Measurements from ENCODE around the gene DDX10.
"Not testable (repeated sequence)": the region's sequence is repeated elsewhere in the genome, so short reads cannot be mapped to it uniquely, and the experiment has no call there.

DDX10 gene

DNA sequence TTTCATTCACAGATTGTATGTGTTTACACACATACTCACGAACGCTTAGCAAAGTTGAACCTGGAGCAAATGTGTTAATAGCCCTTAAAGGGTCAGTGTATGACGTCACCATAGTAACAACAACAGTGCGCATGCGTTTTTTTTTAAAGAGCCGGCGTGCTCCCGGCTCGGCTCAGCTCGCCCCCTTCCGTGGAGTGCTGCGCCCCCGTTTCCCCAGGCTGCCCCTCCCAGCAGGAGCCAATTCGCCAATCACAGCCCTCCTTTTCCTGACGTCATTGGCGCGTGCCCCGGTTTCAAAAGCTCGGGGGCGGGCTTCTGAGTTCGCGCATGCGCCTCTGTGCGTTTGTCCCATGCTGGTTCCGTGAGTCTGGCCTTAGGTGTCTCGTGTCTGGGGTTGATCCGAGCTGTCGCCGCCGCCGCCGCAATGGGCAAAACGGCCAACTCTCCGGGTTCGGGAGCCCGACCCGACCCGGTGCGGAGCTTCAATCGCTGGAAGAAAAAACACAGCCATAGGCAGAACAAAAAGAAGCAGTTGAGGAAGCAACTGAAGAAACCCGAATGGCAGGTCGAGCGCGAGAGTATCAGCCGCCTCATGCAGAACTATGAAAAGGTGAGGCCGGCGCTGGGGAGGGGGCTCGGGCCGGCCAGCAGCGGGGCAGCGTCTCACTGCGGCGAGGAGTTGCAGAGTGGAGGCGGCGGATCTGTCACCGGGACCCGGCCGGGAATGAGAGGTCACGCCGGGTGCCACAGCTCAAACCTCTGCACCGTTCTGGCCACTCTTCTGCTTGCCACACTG lies at the start of gene DDX10:
DDX10 (plus strand) TSS at position 340 of the 796 bp plus-strand sequence; CDS start at position 425, 85 bp downstream.
- peak; percentile 97 to 99 for DNase-seq

DNA sequence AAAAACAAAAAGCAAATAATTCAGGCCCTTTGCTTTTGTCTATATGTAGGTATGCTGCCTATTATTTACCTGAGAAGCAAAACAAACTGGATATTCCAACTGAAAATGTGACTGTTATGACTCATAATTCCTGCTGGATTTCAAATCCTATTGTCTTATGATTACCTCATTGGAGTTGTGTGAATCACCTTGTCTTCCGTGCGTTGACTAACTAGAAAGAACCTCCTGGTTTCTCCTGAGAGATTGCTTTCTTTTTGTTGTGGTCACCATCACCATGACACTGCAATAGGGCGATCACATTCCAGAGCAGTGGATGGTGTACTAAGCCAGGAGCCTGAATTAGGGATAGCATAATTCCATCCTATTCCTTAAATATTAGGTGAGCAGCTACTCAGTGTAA lies 48.3 kb upstream of the DDX10 start:
- DNase-seq: no peak

DNA sequence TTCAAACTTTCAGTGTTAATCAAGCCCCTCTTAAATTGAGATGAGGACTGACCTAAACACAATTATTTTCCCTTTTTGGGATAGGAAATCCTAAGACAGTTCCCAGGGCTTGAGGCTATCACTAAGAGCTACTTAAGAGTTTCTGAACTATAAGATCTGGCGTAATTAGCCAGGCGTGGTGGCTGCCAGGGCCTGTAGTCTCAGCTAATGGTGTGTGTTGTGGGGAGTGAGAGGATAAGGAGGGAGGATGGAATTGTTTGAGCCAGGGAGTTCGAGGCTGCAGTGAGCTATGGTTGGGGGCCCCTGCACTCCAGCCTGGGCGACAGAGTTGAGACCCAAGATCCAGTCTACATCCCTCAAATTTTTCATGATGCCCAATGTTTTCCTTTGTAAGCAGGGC lies 47.8 kb upstream of the DDX10 start:
- DNase-seq: no peak

DNA sequence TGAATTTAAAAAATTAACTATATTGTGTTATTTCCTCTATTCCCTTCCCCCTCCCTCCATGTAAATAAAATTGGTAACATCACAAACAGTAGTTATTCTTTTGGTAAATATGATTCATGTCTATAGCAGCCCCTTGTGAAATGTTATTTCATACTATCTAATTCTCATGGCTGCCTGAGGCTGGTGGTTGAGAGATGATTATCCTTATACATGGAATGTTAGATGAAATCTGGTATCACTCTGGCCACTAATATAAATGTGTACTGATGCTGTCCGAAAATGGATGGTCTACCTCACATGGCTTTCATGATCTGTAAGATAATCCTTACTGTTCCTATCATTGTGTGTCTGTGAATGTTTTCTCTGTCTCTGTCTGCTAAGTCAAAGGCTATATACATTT lies 46.3 kb upstream of the DDX10 start:
- DNase-seq: no peak

DNA sequence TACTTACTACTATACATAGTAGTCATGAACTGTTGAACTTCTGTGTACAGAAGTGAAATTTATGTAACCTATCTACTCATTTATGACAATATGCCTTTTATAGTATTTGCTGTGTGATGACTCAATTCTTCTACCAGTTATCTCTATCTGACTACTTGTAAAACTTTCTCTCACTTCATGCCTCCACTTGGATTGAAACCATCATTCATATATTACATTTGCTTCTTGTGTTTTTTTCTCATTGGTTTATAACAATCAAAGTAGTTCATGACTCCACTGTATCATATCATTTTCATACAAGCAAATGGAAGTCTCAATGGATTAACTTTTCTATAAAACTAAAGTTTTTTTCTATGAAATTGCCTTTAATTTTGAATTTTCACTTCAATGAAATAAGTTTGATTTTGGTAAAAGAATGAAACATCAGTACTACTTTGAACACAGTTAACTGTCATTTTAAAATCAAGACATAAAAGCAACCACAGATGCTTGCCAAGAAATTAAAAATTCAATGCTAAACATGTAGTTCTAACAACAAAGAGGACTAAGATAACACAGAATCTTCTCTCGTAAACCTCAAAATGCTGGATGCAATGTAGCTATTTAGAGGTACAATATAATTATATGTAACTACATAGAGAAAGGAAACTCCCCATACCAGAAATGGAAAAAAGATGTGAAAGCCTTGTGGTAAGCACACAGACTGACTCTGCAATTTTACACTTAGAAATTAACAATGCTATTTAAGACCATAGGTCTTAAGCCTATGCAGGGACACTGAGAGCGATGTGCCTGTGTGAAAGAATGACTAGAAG lies 43.7 kb upstream of the DDX10 start:
- no peak for DNase-seq

DNA sequence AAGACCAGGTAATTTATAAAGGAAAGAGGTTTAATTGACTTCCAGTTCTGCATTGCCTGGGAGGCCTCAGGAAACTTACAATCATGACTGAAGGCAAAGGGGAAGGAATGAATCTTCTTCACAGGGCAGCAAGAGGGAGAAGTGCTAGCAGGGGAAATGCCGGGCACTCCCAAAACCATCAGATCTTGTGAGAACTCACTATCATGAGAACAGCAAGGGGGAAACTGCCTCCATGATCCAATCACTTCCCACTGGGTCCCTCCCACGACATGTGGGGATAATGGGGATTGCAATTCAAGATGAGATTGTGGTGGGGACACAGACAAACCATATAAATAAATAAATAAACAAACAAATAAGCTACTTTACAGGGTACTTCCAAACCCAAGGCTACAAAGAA lies 42.5 kb upstream of the DDX10 start:
- peak; percentile 50 to 52 for DNase-seq

DNA sequence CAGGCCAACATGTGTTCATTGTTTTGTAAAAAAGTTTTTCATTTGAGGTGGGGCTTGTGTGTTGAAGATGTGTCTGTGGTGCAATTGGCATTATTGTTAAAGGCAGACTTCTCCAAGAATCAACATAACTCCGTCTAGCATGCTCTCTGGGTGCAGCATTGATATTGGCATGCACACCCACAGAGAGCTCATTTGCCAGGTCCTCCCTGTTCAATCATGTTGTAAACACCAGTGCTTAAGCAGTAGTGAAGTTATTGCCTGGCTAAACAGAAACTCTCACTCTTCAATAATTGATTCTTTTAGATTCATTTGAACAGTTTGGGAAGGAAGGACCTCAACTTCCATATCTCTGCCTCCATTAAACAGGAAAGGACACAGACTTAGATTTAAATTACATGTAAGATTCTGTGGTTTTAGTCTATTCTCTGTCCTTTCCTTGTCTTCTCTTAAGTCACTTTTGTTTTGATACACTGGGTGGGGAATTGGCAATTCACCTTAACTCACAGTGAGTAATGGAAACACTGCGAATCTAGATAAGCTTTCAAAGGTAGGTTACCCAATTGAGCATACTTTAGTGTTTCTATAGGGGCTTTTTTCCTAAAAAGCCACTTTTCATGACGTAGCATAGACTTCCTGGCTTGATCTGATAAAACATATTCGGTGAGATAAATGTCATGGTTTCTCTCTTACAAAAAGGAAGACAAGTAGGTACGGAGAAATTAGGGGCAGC lies 40.5 kb upstream of the DDX10 start:
- no peak for DNase-seq

DNA sequence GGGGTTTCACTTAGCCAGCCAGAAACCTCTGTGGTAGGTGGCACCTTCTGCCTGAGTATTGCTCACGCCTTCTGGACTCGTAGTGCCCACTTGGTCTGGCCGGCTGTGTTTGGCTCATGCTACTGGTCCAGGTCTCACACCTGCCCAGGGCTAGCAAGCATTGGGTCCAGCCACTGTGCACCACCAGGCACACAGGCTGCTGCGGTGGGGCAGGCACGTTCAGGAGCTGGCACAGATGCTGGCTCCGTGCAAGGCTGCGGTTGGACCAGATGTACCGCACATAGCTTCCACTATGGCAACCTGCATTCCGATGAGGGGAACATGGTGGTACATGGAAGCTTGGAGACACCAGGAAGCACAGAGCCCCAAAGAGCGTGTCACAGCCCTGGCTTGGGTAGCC lies 36.5 kb upstream of the DDX10 start:
- no peak for DNase-seq

DNA sequence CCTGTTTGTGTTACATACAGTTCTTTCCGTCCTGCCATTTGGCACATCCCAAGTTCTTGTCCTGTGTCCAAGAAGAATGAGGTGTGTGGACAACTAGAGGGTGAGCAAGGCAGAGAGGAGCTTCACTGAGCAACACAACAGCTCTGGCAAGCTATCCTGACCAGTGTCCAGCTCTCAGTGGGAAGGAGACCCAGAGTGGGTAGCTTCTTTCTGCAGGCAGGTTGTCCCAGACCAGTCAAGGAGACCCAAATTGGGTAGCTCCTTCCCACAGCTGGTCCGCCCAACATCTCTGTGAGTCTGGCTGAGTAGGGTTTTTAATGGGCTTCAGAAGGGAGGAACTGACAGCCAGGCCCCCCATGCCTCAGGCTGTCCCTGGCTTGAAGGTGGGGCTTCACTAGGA lies 36.1 kb upstream of the DDX10 start:
- DNase-seq: no peak

DNA sequence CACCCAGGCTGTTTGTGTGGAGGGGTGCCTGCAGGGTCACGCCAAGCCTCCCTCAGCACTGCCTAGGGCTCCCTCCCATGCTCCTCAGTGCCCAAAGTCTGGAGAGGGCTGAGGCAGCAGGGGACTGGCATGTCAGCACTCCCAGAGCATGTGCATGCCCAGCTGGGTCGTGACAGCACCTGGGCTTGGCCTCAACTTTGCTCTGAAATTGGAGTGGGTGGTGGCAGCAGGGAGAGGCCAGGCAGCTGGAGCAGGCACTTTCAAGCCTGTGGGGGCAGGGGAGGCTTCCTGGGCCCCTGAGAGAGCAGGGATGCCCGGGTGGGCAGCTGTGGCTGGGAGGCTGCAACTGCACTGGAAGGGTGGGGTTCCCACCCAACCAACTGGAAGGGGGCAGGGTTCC lies 35.6 kb upstream of the DDX10 start:
- no peak for DNase-seq

DNA sequence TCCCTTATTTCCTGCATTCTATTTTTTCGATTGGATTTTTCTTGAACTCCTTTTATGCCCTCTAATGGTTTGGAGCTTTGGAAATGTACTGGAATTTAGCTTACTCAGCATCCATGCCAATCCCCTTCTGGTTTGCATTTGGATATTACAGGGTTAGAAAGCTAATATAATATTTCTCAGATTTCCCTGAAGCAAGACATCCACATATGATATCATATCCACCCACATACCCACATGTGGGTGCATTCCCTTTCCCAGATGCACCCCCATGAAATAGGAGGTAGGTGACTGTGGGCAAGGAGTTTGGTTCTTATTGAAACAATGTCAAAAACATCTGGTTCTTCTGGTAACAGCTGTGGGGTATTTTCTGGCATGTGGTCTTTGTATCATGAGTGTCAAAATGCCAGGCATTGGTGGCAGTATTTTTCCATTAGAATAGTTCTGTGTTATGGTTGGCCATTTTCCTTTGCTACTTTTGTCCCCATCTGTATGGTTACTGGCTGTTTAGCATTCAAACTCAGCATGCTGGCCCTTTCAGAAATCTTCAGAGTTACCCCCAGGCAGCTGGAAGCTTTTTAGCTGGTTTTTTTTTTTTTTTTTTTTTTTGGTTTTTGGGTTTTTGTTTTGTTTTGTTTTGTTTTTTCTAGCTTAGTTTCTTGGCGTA lies 32.7 kb upstream of the DDX10 start:
- DNase-seq: no peak

DNA sequence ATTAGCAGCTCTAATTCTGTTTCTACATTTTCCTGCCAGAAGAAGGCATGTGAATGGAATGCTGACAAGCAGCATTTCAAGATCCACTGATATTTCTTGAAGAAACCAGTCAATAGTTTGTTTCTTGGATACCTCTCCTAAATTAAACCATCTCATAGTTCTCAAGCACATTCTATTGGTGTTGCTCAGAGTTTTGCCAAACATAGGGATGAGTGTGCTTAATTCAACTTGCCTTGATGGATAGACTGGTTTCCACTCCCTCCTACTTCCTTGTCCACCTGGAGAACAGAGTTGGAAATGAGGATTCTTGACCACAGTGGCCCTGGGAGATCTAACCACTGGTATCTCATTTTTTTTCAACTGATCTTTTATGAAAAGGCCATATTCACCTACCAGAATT lies 29.8 kb upstream of the DDX10 start:
- DNase-seq: no peak

DNA sequence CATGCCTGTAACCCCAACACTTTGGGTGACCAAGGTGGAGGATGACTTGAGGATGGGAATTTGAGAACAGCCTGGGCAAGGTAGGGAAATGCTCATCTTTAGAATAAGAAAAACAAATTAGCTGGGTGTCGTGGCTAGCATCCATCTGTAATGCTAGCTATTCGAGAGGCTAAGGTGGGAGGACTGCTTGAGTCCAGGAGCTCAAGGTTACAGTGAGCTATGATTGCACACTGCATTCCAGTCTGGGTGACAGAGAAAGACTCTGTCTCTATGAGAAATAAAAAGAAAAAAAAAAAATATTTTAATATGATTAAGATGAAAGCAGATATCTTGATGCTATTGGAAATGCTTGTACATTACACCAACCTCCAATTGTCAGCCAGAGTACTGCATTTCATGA lies 28.6 kb upstream of the DDX10 start:
- no peak for DNase-seq

DNA sequence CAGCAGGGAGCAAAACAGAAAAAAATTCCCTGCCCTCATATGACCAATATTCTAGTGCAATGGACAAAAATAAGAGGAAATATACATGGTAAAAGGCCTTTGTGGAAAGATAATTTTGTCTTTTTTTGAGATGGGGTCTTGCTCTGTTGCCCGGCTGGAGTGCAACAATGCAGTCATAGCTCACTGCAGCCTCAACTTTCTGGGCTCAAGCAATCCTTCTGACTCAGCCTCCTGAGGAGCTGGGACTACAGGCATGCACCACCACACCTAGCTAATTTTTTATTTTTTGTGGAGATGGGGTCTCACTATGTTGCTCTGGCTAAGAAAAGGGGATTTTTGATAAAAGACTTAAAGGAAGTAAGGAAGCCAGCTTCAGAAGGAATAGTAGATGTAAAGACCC lies 25.7 kb upstream of the DDX10 start:
- DNase-seq: no peak

DNA sequence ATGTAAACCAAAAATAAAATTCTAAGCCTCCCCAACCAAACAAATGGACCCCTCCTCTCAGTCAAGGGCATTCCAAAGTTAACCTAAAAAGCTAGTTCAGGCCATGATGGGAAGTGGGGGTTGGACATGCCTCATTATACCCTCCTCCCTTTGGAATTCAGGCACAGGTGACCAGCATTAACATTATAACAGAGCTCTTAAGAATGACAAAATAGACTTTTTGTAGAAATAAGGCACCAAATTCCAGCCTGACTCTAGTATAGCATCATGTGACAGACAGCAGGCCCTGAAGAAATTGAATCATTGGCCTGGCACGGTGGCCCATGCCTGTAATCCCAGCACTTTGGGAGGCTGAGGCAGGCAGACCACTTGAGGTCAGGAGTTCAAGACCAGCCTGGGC lies 23.1 kb upstream of the DDX10 start:
- not testable (repeated sequence) for DNase-seq

DNA sequence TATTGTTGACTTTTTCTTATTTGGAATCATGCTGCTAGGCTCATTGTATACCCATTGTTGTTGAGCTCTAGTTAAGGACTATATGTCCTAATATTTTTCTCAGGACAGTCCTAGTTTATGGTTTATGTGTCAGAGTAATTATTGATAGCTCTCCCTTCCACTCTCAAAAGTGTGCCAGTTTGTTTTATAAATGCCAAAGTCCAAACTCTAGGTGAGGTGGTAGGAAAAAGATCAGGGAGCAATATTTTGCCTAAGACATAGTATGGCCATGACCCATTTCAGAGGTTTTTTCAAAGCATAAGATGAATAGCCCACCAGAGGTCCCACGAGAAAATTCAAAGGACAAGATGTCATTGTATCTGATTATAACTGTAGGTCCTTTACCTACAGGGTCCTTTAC lies 20.9 kb upstream of the DDX10 start:
- no peak for DNase-seq

DNA sequence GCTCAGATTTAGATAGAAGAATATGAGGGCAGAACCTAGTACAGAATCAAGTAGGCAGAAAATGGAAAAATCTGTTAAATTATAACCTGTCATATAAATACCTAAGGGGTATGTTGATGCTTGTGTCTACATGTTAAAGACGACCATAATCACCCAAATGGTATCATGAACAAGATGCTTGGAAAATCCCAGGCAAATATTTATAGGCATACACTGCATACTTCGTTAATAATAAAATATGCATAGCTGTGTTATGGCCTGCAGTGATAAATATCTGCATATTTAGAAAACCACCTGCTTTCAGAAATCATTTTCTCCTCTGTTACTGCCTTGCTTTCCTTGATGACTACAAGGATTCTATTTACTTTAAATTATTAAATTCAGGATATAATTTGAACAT lies 18.9 kb upstream of the DDX10 start:
- no peak for DNase-seq

DNA sequence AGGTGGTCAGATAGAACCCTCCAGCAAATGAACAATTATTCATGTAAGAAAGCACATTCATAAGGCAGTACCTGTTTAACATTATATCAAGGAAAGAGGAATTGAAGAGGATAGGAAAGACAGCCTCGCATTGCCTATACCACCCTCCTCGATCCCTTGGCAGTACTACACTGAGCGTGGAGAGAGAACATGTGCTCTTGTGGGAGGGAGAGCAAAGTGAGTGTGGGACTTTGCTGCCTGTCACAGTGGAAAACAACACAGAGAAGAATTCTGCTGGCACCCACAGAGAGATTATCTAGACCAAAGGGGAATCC lies 17.5 kb upstream of the DDX10 start:
- no peak for DNase-seq

DNA sequence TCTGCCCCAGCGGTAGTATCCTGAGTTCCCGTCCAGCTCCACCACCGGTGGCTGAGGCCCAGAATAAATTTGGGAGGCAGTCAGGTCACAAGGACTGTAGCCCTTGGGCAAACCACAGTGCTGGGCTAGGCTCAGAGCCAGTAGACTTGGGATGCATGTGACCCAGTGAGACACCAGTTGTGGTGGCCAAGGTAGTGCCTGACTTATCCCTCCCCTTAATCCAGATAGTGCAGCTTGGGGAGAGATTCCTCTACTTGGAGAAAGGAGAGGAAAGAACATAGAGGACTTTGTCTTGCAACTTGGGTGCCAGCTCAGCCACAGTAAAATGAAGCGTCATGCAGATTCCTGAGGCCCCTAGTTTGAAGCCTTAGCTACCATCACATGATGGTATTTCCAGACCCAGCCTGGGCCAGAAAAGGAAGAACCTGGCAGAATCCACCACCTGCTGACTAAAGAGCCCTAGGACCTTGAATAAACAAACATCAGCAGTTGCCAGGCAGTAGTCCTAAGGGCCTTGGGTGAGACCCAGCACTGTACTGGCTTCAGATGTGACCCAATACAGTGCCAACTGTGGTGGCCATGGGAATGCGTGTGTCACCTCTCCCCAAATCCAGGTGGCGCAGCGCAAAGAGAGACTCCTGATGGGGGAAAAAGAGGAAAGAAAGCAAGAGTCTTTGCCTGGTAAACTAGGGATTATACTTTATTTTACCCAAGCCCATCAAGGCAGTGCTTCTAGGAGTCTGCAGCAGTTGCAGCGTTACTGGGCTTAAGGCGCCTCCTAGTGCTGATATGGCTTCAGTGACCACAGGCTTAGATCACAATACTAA lies 17.0 kb upstream of the DDX10 start:
- DNase-seq: peak; percentile 31 to 75

DNA sequence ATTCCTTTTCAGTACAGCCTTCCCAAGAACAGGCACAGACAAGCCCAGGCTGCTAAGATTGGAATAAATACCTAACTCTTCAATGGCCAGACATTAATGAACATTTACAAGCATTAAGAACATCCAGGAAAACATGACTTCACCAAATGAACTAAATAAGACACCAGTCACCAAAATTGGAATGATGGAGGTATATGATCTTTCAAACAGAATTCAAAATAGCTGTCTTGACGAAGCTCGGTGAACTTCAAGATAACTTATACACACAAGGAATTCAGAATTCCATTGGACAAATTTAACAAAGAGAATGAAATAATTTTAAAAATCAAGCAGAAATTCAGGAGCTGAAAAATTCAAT lies 16.4 kb upstream of the DDX10 start:
- DNase-seq: no peak

DNA sequence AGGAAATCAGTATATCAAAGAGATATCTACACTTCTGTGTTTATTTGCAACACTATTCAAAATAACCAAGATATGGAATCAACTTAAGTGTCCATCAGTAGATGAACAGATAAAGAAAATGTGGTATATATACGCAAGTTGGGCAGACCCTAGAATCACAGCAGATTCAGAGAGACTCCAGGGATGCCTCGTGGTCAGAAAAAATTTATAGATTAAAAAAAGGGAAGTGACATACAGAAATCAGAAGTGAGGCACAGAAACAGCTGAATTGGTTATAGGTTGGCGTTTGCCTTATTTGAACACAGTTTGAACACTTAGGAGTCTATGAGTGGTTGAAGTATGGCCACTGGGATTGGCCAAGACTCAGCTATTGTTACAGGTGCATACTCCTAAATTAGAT lies 10.8 kb upstream of the DDX10 start:
- not testable (repeated sequence) for DNase-seq

DNA sequence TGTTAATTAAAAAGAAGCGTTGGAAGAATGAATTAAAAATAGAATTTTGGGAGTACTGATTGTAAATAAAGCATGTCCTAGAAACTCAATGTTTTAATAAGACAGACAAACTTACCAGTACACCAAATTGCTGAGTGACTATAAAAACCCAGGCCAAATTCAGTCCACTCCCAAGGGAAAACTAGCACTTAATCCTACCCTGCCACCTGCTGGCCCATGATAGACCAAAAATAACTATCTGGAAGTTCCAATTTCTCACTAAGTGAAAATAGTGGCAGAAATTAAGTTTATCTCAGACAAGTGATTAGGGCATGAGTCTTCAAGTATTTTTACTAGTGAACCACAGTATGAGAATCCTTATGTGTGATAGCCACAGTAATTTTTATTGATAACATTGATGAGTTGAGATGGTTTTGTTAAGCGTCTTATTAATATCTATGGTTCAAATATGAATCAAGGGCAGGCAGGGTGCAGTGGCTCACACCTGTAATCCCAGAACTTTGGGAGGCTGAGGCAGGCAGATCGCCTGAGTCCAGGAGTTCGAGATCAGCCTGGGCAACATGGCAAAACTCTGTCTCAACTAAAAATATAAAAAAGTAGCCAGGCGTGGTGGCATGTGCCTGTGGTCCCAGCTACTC lies 9.8 kb upstream of the DDX10 start:
- DNase-seq: peak in 1 of 2 donors; percentile 43
